K562 (cell line): ENCODE results near the gene ZNF26. TPM values are rescaled to one million over a fixed set of nuclear protein-coding genes. Genes with fewer than 3 reads are reported as not detected.

Experiments used
- ATAC-seq: fragments of 200-7000 bp; cut with Tn5 transposase; 3 replicates; pipeline ENCODE4 v1.9.1; 2020; ENCODE audit warnings: moderate library complexity
- BruUV-seq: library from RNA; stranded (reverse); fragments of 400-500 nt; replicated peaks from 2 replicates; lab custom pipeline; 2021; lab: Mats Ljungman, UMichigan
- CTCF ChIA-PET: fragments of 300-600 bp; formaldehyde crosslinking; extraction: SDS; loops from one replicate; lab custom pipeline; 2021; ENCODE audit warnings: low intra/inter-chr PET ratio; lab: Yijun Ruan, JAX
- POLR2A ChIA-PET: fragments of 300-600, 350-650 bp; sonication (Branson Sonifier 250); formaldehyde crosslinking; extraction: SDS; loops from one replicate; lab custom pipeline; 2021; ENCODE audit warnings: antibody characterized with exemption, inconsistent platforms; lab: Yijun Ruan, JAX
- DNase-seq, 4 experiments: peaks; one replicate each; pipeline versions ENCODE4 v3.0.0 to v3.0.0-alpha.2; 2011 to 2018; ENCODE audit warnings: low spot score in 3 of 4, mixed read lengths in 3 of 4; ENCODE audit errors: extremely low read depth in 1 of 4
- FAIRE-seq: peaks from 2 replicates; lab custom pipeline; 2011; peaks lifted over from hg19 to GRCh38; lab: Jason Lieb, UNC
- H2AFZ ChIP-seq: 2 replicates; pipeline ENCODE4 v1.6.0; 2011; ENCODE audit warnings: low read depth, low read length, control low read depth, inconsistent platforms
- H3K27ac ChIP-seq: fragments of 200-600 bp; 3 replicates; pipeline ENCODE4 v1.8.0; 2011; ENCODE audit warnings: low read depth, mild to moderate bottlenecking, control low read depth, inconsistent platforms, low read length, moderate library complexity, mixed read lengths; ENCODE audit errors: extremely low read depth
- H3K27me3 ChIP-seq, 2 experiments: fragments of 300-600 bp in 1 of 2; 2 replicates in 1 of 2; 3 replicates in 1 of 2; pipeline versions ENCODE4 v1.6.0 to v1.8.0; 2011; ENCODE audit warnings: inconsistent platforms in 2 of 2, low read length in 2 of 2, mild to moderate bottlenecking in 1 of 2, mixed read lengths in 1 of 2, moderate library complexity in 1 of 2; ENCODE audit not compliant: control insufficient read depth in 2 of 2, insufficient read depth in 2 of 2
- H3K36me3 ChIP-seq: fragments of 300-600 bp; 3 replicates; pipeline ENCODE4 v1.8.0; 2011; ENCODE audit warnings: mild to moderate bottlenecking, low read length, inconsistent platforms; ENCODE audit not compliant: control insufficient read depth, insufficient read depth
- H3K4me1 ChIP-seq, 2 experiments: fragments of 200-600 bp in 1 of 2; replicated peaks in 1 of 2; 2 replicates in 1 of 2; 3 replicates in 1 of 2; pipeline versions ENCODE4 v1.5.1 to v1.8.0; 2011; ENCODE audit warnings: inconsistent platforms in 2 of 2, low read length in 2 of 2, mild to moderate bottlenecking in 1 of 2, mixed read lengths in 1 of 2, moderate library complexity in 1 of 2; ENCODE audit not compliant: control insufficient read depth in 2 of 2, insufficient read depth in 2 of 2
- H3K4me2 ChIP-seq: 2 replicates; pipeline ENCODE4 v1.6.1; 2011; ENCODE audit warnings: low read length, control low read depth, inconsistent platforms, mixed read lengths; ENCODE audit not compliant: insufficient read depth
- H3K4me3 ChIP-seq: fragments of 200-600 bp; sonication (generic), shearing (Covaris generic); 2 replicates; pipeline ENCODE4 v1.5.1; 2016; ENCODE audit warnings: control low read depth, inconsistent platforms
- H3K79me2 ChIP-seq: fragments of 200-600 bp; 3 replicates; pipeline ENCODE4 v1.8.0; 2011; ENCODE audit warnings: low read length, inconsistent platforms; ENCODE audit not compliant: control insufficient read depth, insufficient read depth
- H3K9ac ChIP-seq, 2 experiments: 2 replicates each; pipeline versions ENCODE4 v1.6.0 to v1.6.1; 2011; ENCODE audit warnings: low read depth in 2 of 2, low read length in 2 of 2, control low read depth in 1 of 2, inconsistent platforms in 1 of 2, mild to moderate bottlenecking in 1 of 2, mixed read lengths in 1 of 2; ENCODE audit not compliant: insufficient read depth in 1 of 2
- H3K9me1 ChIP-seq: one replicate; pipeline ENCODE4 v1.6.0; 2011; ENCODE audit warnings: inconsistent platforms, mild to moderate bottlenecking, low read length, moderate library complexity; ENCODE audit not compliant: control insufficient read depth, insufficient read depth
- H3K9me3 ChIP-seq: replicated peaks from 2 replicates; pipeline ENCODE4 v1.5.1; 2011; ENCODE audit warnings: low read depth, low read length, inconsistent platforms; ENCODE audit not compliant: control insufficient read depth, insufficient read depth
- H4K20me1 ChIP-seq: replicated peaks from 2 replicates; pipeline ENCODE4 v1.6.1; 2011; ENCODE audit warnings: low read length, inconsistent platforms, mixed read lengths; ENCODE audit not compliant: control insufficient read depth, insufficient read depth
- CBFA2T3 ChIP-seq: fragments of 450-650 bp; IDR thresholded peaks from 2 replicates; pipeline ENCODE4 v1.6.1; 2017
- ELF2 ChIP-seq: fragments of 250-450 bp; sonication (Bioruptor Pico); IDR thresholded peaks from 2 replicates; pipeline ENCODE4 v1.5.0; 2021; ENCODE audit warnings: mild to moderate bottlenecking
- IFI16 ChIP-seq: fragments of 250-450 bp; sonication (Bioruptor Pico); IDR thresholded peaks from 2 replicates; pipeline ENCODE4 v2.1.2; 2022; ENCODE audit warnings: mild to moderate bottlenecking, inconsistent platforms
- IRF2 ChIP-seq: sonication (generic); formaldehyde crosslinking; IDR thresholded peaks from 2 replicates; pipeline ENCODE4 v1.8.1; 2022; ENCODE audit warnings: mild to moderate bottlenecking, missing genetic modification reagents
- JUND ChIP-seq, 2 experiments: IDR thresholded peaks; 2 replicates in 1 of 2; 3 replicates in 1 of 2; pipeline ENCODE4 v1.6.1; 2011; ENCODE audit warnings: borderline replicate concordance in 2 of 2, low read depth in 2 of 2, low read length in 2 of 2, improper control_type of control experiment in 1 of 2, missing biosample characterization in 1 of 2, missing genetic modification characterization in 1 of 2, missing genetic modification reagents in 1 of 2
- MECOM ChIP-seq: fragments of 250-450 bp; sonication (Bioruptor Pico); IDR thresholded peaks from 2 replicates; pipeline ENCODE4 v1.8.0; 2022; ENCODE audit warnings: inconsistent platforms
- MEF2A ChIP-seq: IDR thresholded peaks from 2 replicates; pipeline ENCODE4 v1.6.1; 2011; ENCODE audit warnings: low read depth, mild to moderate bottlenecking, low read length, moderate library complexity; ENCODE audit not compliant: control insufficient read depth
- NFATC3 ChIP-seq: fragments of 450-650 bp; IDR thresholded peaks from 2 replicates; pipeline ENCODE4 v1.6.1; 2017; ENCODE audit warnings: mild to moderate bottlenecking
- SP1 ChIP-seq: sonication (generic); formaldehyde crosslinking; IDR thresholded peaks from 2 replicates; pipeline ENCODE4 v1.8.1; 2022; ENCODE audit warnings: mild to moderate bottlenecking, missing genetic modification reagents
- SRSF9 ChIP-seq: fragments of 200-400 bp; formaldehyde crosslinking; IDR thresholded peaks from 2 replicates; pipeline ENCODE4 v1.6.1; 2017; ENCODE audit warnings: low read depth, low read length, borderline replicate concordance
- XRCC4 ChIP-seq: IDR thresholded peaks from one replicate; pipeline ENCODE4 v1.6.1; 2011; ENCODE audit not compliant: insufficient read depth, insufficient read length; ENCODE audit errors: extremely low read depth
- ZNF445 ChIP-seq: fragments of 250-450 bp; sonication (Bioruptor Pico); IDR thresholded peaks from 2 replicates; pipeline ENCODE4 v1.4.0; 2020; ENCODE audit warnings: low read depth, mild to moderate bottlenecking, moderate library complexity
- ZSCAN29 ChIP-seq: fragments of 450-650 bp; IDR thresholded peaks from 2 replicates; pipeline ENCODE4 v1.6.1; 2017
- WGBS: fragments of 100-300 bp; shearing (Covaris generic); methylation state at CpG from one replicate; pipeline ENCODE4 v1.1.6; 2016; ENCODE audit warnings: low coverage, mixed read lengths; ENCODE audit not compliant: insufficient coverage; ENCODE audit errors: missing lambda C conversion rate; 5-methylcytosine and 5-hydroxymethylcytosine counted together
- in situ Hi-C: fragments of 300-500 bp; cut with MboI; formaldehyde crosslinking; loops from 4 replicates; pipeline ENCODE4 v1.15.0; 2018; ENCODE audit warnings: inconsistent platforms, mixed read lengths
- intact Hi-C: fragments of 100-400 bp; cut with micrococcal nuclease; formaldehyde crosslinking; loops from 2 replicates; pipeline ENCODE4 v1.14.2; 2022
- polyA plus RNA-seq, 8 experiments: library from polyadenylated mRNA; depleted of rRNA in 4 of 8; stranded (reverse) in 5 of 8; unstranded in 3 of 8; fragments of >200 nt; fragmentation: Nextera tagmentation in 2 of 8; fragmentation: Illumina TruSeq in 1 of 8; extraction: Ambion mirVana in 2 of 8; extraction: Trizol in 1 of 8; gene quantifications; 2 replicates each; pipeline versions ENCODE4 v1.2.1 to v1.2.3, GENCODE V29; 2011 to 2014; ENCODE audit warnings: inconsistent platforms in 1 of 8, missing spikeins in 1 of 8
- total RNA-seq, 7 experiments: library from RNA; depleted of rRNA in 6 of 7; stranded (reverse); fragments of >200 nt in 6 of 7; fragmentation: Illumina TruSeq in 2 of 7; extraction: Trizol in 2 of 7; gene quantifications; 2 replicates each; pipeline versions ENCODE4 v1.2.1 to v1.2.3, GENCODE V29; 2011 to 2021; ENCODE audit warnings: low replicate concordance in 1 of 7

ZNF26 gene
- total and polyA plus RNA-seq, 9 of the 15 experiments (the other 6 are each of a cell fraction or from before 2014, with no cell fraction given), result 1.2 to 14.1 (median 8.0) TPM

DNA sequence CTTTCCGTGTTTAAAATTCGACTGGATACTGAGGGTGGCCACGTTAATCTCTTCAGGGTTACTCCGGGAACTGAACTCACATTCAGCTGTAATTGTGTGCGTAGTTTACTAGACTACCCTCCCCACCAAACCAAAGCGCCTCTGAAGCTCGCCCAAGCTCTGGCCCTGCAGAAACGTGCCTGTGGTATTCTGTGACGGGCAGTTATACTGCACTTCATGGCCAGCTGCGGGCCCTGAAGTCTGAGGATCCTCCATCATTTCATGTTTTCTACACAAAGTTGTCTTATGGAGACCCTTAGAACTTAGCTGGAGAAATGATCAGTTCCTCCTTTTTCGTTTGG, 688 bp downstream of the ZNF26 start:
- TF ChIP-seq ZNF445 (CRISPR knock-in tag) (no peak), SRSF9 (no peak), ELF2 (CRISPR knock-in tag) (no peak), NFATC3 (0 out of 2 replicates have a peak, but pooled peaks have one; percentile 19)
- Histone ChIP-seq H3K9me3 (peaks cover 7% of the 10 kb centered on the region), H3K9me1 (no peaks in the 10 kb centered on the region), H3K4me1 (peaks cover 4 to 13% of the 10 kb centered on the region in 2 experiments; a peak in 3 of 5 replicates), H3K27me3 (no peaks in the 10 kb centered on the region), H3K4me3 (peak overlapping the region; percentile 85), H3K79me2 (peaks cover 25% of the 10 kb centered on the region), H3K4me2 (peak overlapping the region; percentile 91), H2AFZ (peak overlapping the region; percentile 100), H3K9ac (peak overlapping the region; percentile 72 to 91; a peak in 3 of 4 replicates), H4K20me1 (no peaks in the 10 kb centered on the region), H3K36me3 (peaks cover 8% of the 10 kb centered on the region; the same call in 2 of the 3 replicates), H3K27ac (peak overlapping the region; percentile 60)
- intact Hi-C loops, result loop anchor here (1.0 to 5.0 kb wide), 2 partner anchors 50 to 93 kb away; partner anchors contain the start of genes ZNF140 and ZNF84
- ATAC-seq, result peak; percentile 53
- in situ Hi-C loops, result no loop called here
- DNase-seq, result no peak
- ChIA-PET CTCF (no interaction called here), POLR2A (interaction anchor here (0.7 to 3.0 kb wide), 6 partner anchors 10 to 144 kb away, joined by 3 to 8 read pairs (median 3); partner anchors contain the start of gene ZNF10)
- no peak for FAIRE-seq
- no TSS peak for BruUV-seq
- WGBS, result 3% methylated on average over 11 of the region's 11 CpGs

DNA sequence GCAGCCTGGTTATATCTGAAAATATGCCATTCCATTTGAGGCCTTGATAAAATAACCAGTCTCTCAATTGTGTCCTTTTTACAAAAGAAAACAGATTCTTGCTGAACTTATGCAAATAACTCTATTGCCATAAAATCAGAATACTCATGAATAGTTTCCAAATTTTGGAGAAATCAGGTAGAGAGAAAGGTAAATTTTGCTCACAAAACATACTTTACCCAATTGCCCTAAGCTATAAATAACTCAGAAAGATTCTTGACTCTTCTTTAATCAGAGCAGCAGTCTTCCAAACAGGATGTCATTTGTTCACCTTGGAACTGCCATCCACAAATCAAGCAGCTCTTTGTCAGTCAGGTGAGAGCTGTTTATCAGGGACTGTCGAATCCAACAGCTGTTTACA, 12.6 kb downstream of the ZNF26 start:
- H3K36me3 ChIP-seq, result no peaks in the 10 kb centered on the region
- BruUV-seq, result no TSS peak
- H3K27me3 ChIP-seq, result no peaks in the 10 kb centered on the region
- POLR2A ChIA-PET, result no interaction called here
- ATAC-seq (no peak), FAIRE-seq (no peak)
- no peaks in the 10 kb centered on the region for H4K20me1 ChIP-seq
- no peak overlapping the region for H3K27ac ChIP-seq
- H3K4me3 ChIP-seq, result no peak overlapping the region
- peaks cover 12% of the 10 kb centered on the region for H3K9me3 ChIP-seq
- TF ChIP-seq IRF2 (no peak), JUND (IDR thresholded peaks at IDR 0.05; ENCODE audit: borderline replicate concordance, low read depth, low read length) (no peak), JUND (tag; IDR thresholded peaks at IDR 0.05; ENCODE audit: borderline replicate concordance, low read depth, low read length) (no peak), MECOM (no peak), MEF2A (peak; percentile 54; the same call in 1 of the 2 replicates), SP1 (CRISPR knock-in tag) (no peak), ZSCAN29 (no peak), XRCC4 (no peak), CBFA2T3 (0 out of 2 replicates have a peak, but pooled peaks have one; percentile 5), IFI16 (CRISPR knock-in tag) (no peak)
- TF ChIP-seq, all 486 proteins: peak for 2
- Histone ChIP-seq H3K9ac (no peak overlapping the region), H3K4me1 (no peaks in the 10 kb centered on the region), H2AFZ (no peak overlapping the region), H3K4me2 (no peak overlapping the region), H3K9me1 (no peaks in the 10 kb centered on the region), H3K79me2 (no peaks in the 10 kb centered on the region; the same call in 2 of the 3 replicates)
- no peak for DNase-seq
- intact Hi-C loops (no loop called here), in situ Hi-C loops (no loop called here)
- CTCF ChIA-PET, result interaction anchor here (0.6 kb wide), 1 partner anchor 190 kb away, joined by 3 read pairs; no protein-coding TSS in a partner anchor
- 6% methylated on average over 1 of the region's 1 CpG for WGBS
